Right cardiac atrium (tissue), 5 donors: ENCODE measurements around the gene ZFP37. TPM values are rescaled to one million over a fixed set of nuclear protein-coding genes. Genes with fewer than 3 reads are reported as not detected.
"Not testable (repeated sequence)": the region's sequence is repeated elsewhere in the genome, so short reads cannot be mapped to it uniquely, and the experiment has no call there.

Source experiments
- ATAC-seq, 2 donors: fragments of 200-7000 bp; cut with Tn5 transposase; one replicate each; pipeline versions ENCODE4 v1.8.0 to v1.9.1; 2020; ENCODE audit warnings: moderate library complexity in 2 of 2, mild to moderate bottlenecking in 1 of 2
- DNase-seq, 3 donors: peaks; one replicate each; pipeline ENCODE4 v3.0.0-alpha.2; 2020
- H3K27ac ChIP-seq: one replicate; pipeline ENCODE4 v1.5.1; 2013; ENCODE audit warnings: mild to moderate bottlenecking, low read length, control low read depth, moderate library complexity
- H3K27me3 ChIP-seq: one replicate; pipeline ENCODE4 v1.6.1; 2013; ENCODE audit not compliant: control insufficient read depth, insufficient read depth
- H3K4me1 ChIP-seq: one replicate; pipeline ENCODE4 v1.6.1; 2013; ENCODE audit warnings: low read length; ENCODE audit not compliant: control insufficient read depth, insufficient read depth
- H3K4me3 ChIP-seq: one replicate; pipeline ENCODE4 v1.5.1; 2013; ENCODE audit warnings: low read length, control low read depth
- H3K9me3 ChIP-seq: one replicate; pipeline ENCODE4 v1.6.1; 2013; ENCODE audit warnings: low read length; ENCODE audit not compliant: control insufficient read depth
- whole genome bisulfite sequencing: extraction: QIAGEN DNeasy Blood & Tissue Kit; methylation state at CpG from one replicate; pipeline ENCODE4 v1.1.7; 2013; 5-methylcytosine and 5-hydroxymethylcytosine counted together
- intact Hi-C, 4 donors: fragments of 100-400 bp; cut with DNase I; formaldehyde crosslinking; loops; one replicate each; pipeline versions ENCODE4 v1.11.0 to v1.14.0; 2022 to 2023
- polyA plus RNA-seq: library from polyadenylated mRNA; stranded (reverse); fragments of 200-250 nt; gene quantifications from one replicate; pipeline ENCODE4 v1.2.3, GENCODE V29; 2013
- total RNA-seq, 4 donors: library from RNA; stranded (reverse); fragmentation: NEBNext Ultra II Directional; extraction: Animal tissue kit (Norgen Biotek cat#: 25700); gene quantifications; one replicate each; pipeline ENCODE4 v1.2.1, GENCODE V29; 2021
- donor health status: healthy with polysubstance abuse.
- donor health status: DM: no; HTN: yes; CAD: no.
- donor health status: DM: no; HTN: no; CAD: no.
- donor health status: DM: no; HTN: yes; CAD: no; lungs with severe emphysema.
- donor health status: DM: yes; HTN: yes; CAD: no.

The ZFP37 gene
- total and polyA plus RNA-seq, 5 donors, result 0.93 to 2.6 (median 2.4) TPM

GRCh38 chr9:113059581-113060284, 3.2 kb upstream of the ZFP37 start:
- ATAC-seq, H3K4me1 ChIP-seq, H3K27ac ChIP-seq, H3K27me3 ChIP-seq, intact Hi-C loops: not testable (repeated sequence)
- H3K4me3 ChIP-seq, result peak overlapping the region; percentile 8
- WGBS, result 3% methylated on average over 40 of the region's 61 CpGs
- H3K9me3 ChIP-seq, result peaks cover 15% of the 10 kb centered on the region
- DNase-seq, result peak in 2 of 3 donors; percentile 29 to 46

GRCh38 chr9:113057193-113057592, 669 bp upstream of the ZFP37 start:
- intact Hi-C loops, result no loop called here
- no peak for ATAC-seq
- Histone ChIP-seq H3K27me3 (no peaks in the 10 kb centered on the region), H3K4me3 (peak overlapping the region; percentile 82), H3K4me1 (no peaks in the 10 kb centered on the region), H3K9me3 (peaks cover 16% of the 10 kb centered on the region), H3K27ac (no peak overlapping the region)
- WGBS, result 32% methylated on average over 5 of the region's 5 CpGs
- DNase-seq, result no peak

GRCh38 chr9:113042884-113043657, 13.5 kb downstream of the ZFP37 start:
- Histone ChIP-seq H3K27me3 (no peaks in the 10 kb centered on the region), H3K27ac (no peak overlapping the region), H3K9me3 (peaks cover 3% of the 10 kb centered on the region), H3K4me1 (no peaks in the 10 kb centered on the region), H3K4me3 (no peak overlapping the region)
- WGBS, result 97% methylated on average over 4 of the region's 4 CpGs
- intact Hi-C loops, result loop anchor here in 1 of 4 donors (10.0 kb wide), 1 partner anchor 48 kb away; no protein-coding TSS in a partner anchor
- no peak for ATAC-seq
- no peak for DNase-seq

- H3K9me3 ChIP-seq, result peaks cover 4% of the 10 kb centered on the region
- DNase-seq (no peak), ATAC-seq (no peak)
- no peak overlapping the region for H3K27ac ChIP-seq
- no peaks in the 10 kb centered on the region for H3K4me1 ChIP-seq
- H3K27me3 ChIP-seq, result no peaks in the 10 kb centered on the region
- 64% methylated on average over 1 of the region's 1 CpG for WGBS
- H3K4me3 ChIP-seq, result no peak overlapping the region
- intact Hi-C loops, result no loop called here
Observed at GRCh38 chr9:113026200-113026599, 30.3 kb downstream of the ZFP37 start.

GRCh38 chr9:113018247-113018646, 38.3 kb downstream of the ZFP37 start:
- H3K4me3 ChIP-seq, result no peak overlapping the region
- DNase-seq (no peak), ATAC-seq (no peak)
- no peaks in the 10 kb centered on the region for H3K9me3 ChIP-seq
- H3K27ac ChIP-seq, result no peak overlapping the region
- H3K27me3 ChIP-seq, result no peaks in the 10 kb centered on the region
- H3K4me1 ChIP-seq, result no peaks in the 10 kb centered on the region
- WGBS, result 94% methylated on average over 3 of the region's 3 CpGs
- intact Hi-C loops, result no loop called here

- WGBS, result 20% methylated on average over 9 of the region's 9 CpGs
- no peaks in the 10 kb centered on the region for H3K4me1 ChIP-seq
- peaks cover 3% of the 10 kb centered on the region for H3K9me3 ChIP-seq
- peak overlapping the region; percentile 76 for H3K4me3 ChIP-seq
- no peak for DNase-seq
- H3K27me3 ChIP-seq, result no peaks in the 10 kb centered on the region
- intact Hi-C loops, result no loop called here
- no peak overlapping the region for H3K27ac ChIP-seq
- ATAC-seq, result no peak
Observed at GRCh38 chr9:113012492-113012891, 44.0 kb downstream of the ZFP37 start.

GRCh38 chr9:113011911-113012381, 44.6 kb downstream of the ZFP37 start, which contains the start of gene ZNF883:
Gene ZNF883, minus strand, starts transcription at chr9:113012192.
- DNase-seq (peak; percentile 59 to 87 (median 85)), ATAC-seq (peak; percentile 78 to 81)
- no peaks in the 10 kb centered on the region for H3K27me3 ChIP-seq
- WGBS, result 2% methylated on average over 30 of the region's 30 CpGs
- no peak within 1 kb of the TSS for H3K27ac ChIP-seq
- H3K4me1 ChIP-seq, result no peaks in the 10 kb centered on the region
- intact Hi-C loops, result no loop called here
- H3K9me3 ChIP-seq, result peaks cover 3% of the 10 kb centered on the region
- peak within 1 kb of the TSS; percentile 76 for H3K4me3 ChIP-seq

GRCh38 chr9:113005777-113006176, 50.7 kb downstream of the ZFP37 start:
- Histone ChIP-seq H3K9me3 (peaks cover 3% of the 10 kb centered on the region), H3K27me3 (no peaks in the 10 kb centered on the region), H3K27ac (no peak overlapping the region), H3K4me3 (no peak overlapping the region), H3K4me1 (no peaks in the 10 kb centered on the region)
- 63% methylated on average over 1 of the region's 1 CpG for WGBS
- no peak for ATAC-seq
- no peak for DNase-seq
- intact Hi-C loops, result no loop called here

GRCh38 chr9:112997236-112997941, 59.1 kb downstream of the ZFP37 start:
- no peaks in the 10 kb centered on the region for H3K27me3 ChIP-seq
- DNase-seq (no peak), ATAC-seq (no peak)
- H3K4me3 ChIP-seq, result no peak overlapping the region
- intact Hi-C loops, result loop anchor here in 1 of 4 donors (10.0 kb wide), 1 partner anchor 47 kb away; no protein-coding TSS in a partner anchor
- peaks cover 8% of the 10 kb centered on the region for H3K9me3 ChIP-seq
- H3K27ac ChIP-seq, result no peak overlapping the region
- WGBS, result 95% methylated on average over 8 of the region's 8 CpGs
- H3K4me1 ChIP-seq, result no peaks in the 10 kb centered on the region
